Mammary epithelial cell (primary cell): Measurements from ENCODE around the gene WDR37.

Source experiments
- EZH2 ChIP-seq: IDR thresholded peaks from 2 replicates; pipeline ENCODE4 v1.6.1; 2012; ENCODE audit warnings: low read length, inconsistent platforms, borderline replicate concordance
- TF ChIP-seq, protein P1 (sequence below), 2 donors: IDR thresholded peaks in 1 of 2; conservative IDR thresholded peaks in 1 of 2; 2 replicates each; pipeline ENCODE4 v1.5.1; 2011 to 2012; ENCODE audit warnings: inconsistent platforms in 2 of 2, low read length in 2 of 2, mild to moderate bottlenecking in 2 of 2, control low read depth in 1 of 2, low read depth in 1 of 2; ENCODE audit not compliant: insufficient read depth in 1 of 2; ENCODE audit errors: extremely low read depth in 1 of 2

DNA sequence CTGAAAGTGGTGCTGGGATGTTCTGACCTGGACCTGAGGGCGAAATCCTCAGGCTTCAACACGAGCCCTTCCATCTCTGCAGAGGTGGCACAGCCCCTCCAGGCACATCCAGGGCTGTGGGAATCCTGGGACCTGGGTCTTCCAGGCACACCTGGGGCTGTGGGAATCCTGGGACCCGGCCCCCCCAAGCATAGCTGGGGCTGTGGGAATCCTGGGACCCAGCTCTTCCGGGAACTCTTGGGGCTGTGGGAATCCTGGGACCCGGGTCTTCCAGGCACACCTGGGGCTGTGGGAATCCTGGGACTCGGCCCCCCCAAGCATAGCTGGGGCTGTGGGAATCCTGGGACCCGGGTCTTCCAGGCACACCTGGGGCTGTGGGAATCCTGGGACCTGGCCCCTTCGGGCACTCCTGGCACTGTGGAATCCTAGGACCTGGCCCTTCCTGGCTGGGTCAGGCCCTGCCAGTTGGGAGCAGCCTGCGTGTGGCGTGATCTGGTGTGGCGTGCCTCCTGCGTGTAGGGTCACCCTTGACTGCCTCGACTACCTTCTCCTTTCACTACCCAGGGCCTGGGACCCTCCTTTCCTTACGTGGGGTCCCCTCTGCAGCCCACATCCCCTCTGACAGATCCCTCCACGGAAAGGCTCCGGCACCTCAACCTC lies 124.0 kb downstream of the WDR37 start:
- TF ChIP-seq, protein P1, sequence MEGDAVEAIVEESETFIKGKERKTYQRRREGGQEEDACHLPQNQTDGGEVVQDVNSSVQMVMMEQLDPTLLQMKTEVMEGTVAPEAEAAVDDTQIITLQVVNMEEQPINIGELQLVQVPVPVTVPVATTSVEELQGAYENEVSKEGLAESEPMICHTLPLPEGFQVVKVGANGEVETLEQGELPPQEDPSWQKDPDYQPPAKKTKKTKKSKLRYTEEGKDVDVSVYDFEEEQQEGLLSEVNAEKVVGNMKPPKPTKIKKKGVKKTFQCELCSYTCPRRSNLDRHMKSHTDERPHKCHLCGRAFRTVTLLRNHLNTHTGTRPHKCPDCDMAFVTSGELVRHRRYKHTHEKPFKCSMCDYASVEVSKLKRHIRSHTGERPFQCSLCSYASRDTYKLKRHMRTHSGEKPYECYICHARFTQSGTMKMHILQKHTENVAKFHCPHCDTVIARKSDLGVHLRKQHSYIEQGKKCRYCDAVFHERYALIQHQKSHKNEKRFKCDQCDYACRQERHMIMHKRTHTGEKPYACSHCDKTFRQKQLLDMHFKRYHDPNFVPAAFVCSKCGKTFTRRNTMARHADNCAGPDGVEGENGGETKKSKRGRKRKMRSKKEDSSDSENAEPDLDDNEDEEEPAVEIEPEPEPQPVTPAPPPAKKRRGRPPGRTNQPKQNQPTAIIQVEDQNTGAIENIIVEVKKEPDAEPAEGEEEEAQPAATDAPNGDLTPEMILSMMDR (conservative IDR thresholded peaks at IDR 0.05 in 1 of 2, IDR thresholded peaks at IDR 0.05 in 1 of 2; ENCODE audit: extremely low read depth in 1 of 2, insufficient read depth in 1 of 2, low read depth in 1 of 2, low read length in 2 of 2): no peak
- no peak for TF ChIP-seq EZH2
